SK-N-SH (cell line): ENCODE data around the gene DOCK8. TPM values are rescaled to one million over a fixed set of nuclear protein-coding genes. Genes with fewer than 3 reads are reported as not detected.

Experiments used
- CTCF ChIA-PET: fragments of 300-600, 350-600 bp; formaldehyde crosslinking; extraction: SDS; loops from one replicate; lab custom pipeline; 2021; lab: Yijun Ruan, JAX
- POLR2A ChIA-PET: fragments of 350-600 bp; sonication (Branson Sonifier 250); formaldehyde crosslinking; extraction: SDS; loops from one replicate; lab custom pipeline; 2020; ENCODE audit warnings: antibody characterized with exemption, inconsistent platforms; lab: Yijun Ruan, JAX
- DNase-seq: peaks from one replicate; pipeline ENCODE4 v3.0.0; 2012
- H2AFZ ChIP-seq: fragments of 200-600 bp; sonication (generic); 2 replicates; pipeline ENCODE4 v1.8.1; 2016; ENCODE audit warnings: antibody characterized with exemption, mild to moderate bottlenecking, low read depth
- H3F3A ChIP-seq: fragments of 200-600 bp; sonication (generic); replicated peaks from 2 replicates; pipeline ENCODE3; 2016; ENCODE audit warnings: antibody characterized with exemption, mild to moderate bottlenecking; ENCODE audit not compliant: insufficient read depth
- H3K27ac ChIP-seq, 2 experiments: fragments of 200-500 bp in 1 of 2; fragments of 200-600 bp in 1 of 2; sonication (Bioruptor generic) in 1 of 2; sonication (generic), shearing (Covaris generic) in 1 of 2; 2 replicates each; pipeline versions ENCODE4 v1.5.1 to v1.6.1; 2014 to 2016; ENCODE audit warnings: low read depth in 2 of 2, inconsistent platforms in 1 of 2, low read length in 1 of 2, mild to moderate bottlenecking in 1 of 2, mixed read lengths in 1 of 2
- H3K27me3 ChIP-seq: fragments of 200-600 bp; sonication (generic), shearing (Covaris generic); 2 replicates; pipeline ENCODE4 v1.6.1; 2016; ENCODE audit warnings: mixed run types; ENCODE audit not compliant: insufficient read depth
- H3K36me3 ChIP-seq, 2 experiments: fragments of 200-500 bp in 1 of 2; fragments of 200-600 bp in 1 of 2; sonication (Bioruptor generic) in 1 of 2; sonication (generic) in 1 of 2; replicated peaks in 1 of 2; 2 replicates each; pipeline versions ENCODE3 to v1.5.1; 2014 to 2016; ENCODE audit warnings: low read length in 1 of 2, mild to moderate bottlenecking in 1 of 2; ENCODE audit not compliant: insufficient read depth in 2 of 2, control insufficient read depth in 1 of 2
- H3K4me1 ChIP-seq, 2 experiments: fragments of 200-500 bp in 1 of 2; fragments of 200-600 bp in 1 of 2; sonication (Bioruptor generic) in 1 of 2; sonication (generic), shearing (Covaris generic) in 1 of 2; 2 replicates each; pipeline versions ENCODE4 v1.5.1 to v1.6.1; 2014 to 2016; ENCODE audit warnings: low read depth in 1 of 2, low read length in 1 of 2, mixed run types in 1 of 2; ENCODE audit not compliant: insufficient read depth in 2 of 2, control insufficient read depth in 1 of 2
- H3K4me2 ChIP-seq: fragments of 200-600 bp; sonication (generic), shearing (Covaris generic); 2 replicates; pipeline ENCODE4 v1.6.1; 2017; ENCODE audit warnings: mixed run types
- H3K4me3 ChIP-seq, 2 experiments: fragments of 200-500 bp in 1 of 2; fragments of 200-600 bp in 1 of 2; sonication (Bioruptor generic) in 1 of 2; sonication (generic), shearing (Covaris generic) in 1 of 2; 2 replicates each; pipeline versions ENCODE4 v1.5.1 to v1.8.1; 2014 to 2016; ENCODE audit warnings: low read depth in 2 of 2, inconsistent platforms in 1 of 2, low read length in 1 of 2, mild to moderate bottlenecking in 1 of 2, mixed read lengths in 1 of 2, moderate library complexity in 1 of 2
- H3K79me2 ChIP-seq: fragments of 200-600 bp; sonication (generic); 2 replicates; pipeline ENCODE4 v1.8.1; 2017; ENCODE audit warnings: mild to moderate bottlenecking; ENCODE audit not compliant: insufficient read depth
- H3K9ac ChIP-seq: fragments of 200-600 bp; sonication (generic); 2 replicates; pipeline ENCODE4 v1.6.1; 2017; ENCODE audit warnings: mixed run types
- H3K9me2 ChIP-seq: fragments of 200-600 bp; sonication (generic); 2 replicates; pipeline ENCODE4 v1.6.1; 2017; ENCODE audit warnings: mixed run types
- H3K9me3 ChIP-seq: fragments of 200-600 bp; sonication (generic); 2 replicates; pipeline ENCODE4 v1.6.1; 2017; ENCODE audit warnings: mixed run types, mild to moderate bottlenecking, moderate library complexity
- H4K20me1 ChIP-seq: fragments of 200-600 bp; sonication (generic); 2 replicates; pipeline ENCODE4 v1.6.1; 2017; ENCODE audit warnings: mild to moderate bottlenecking, mixed run types; ENCODE audit not compliant: insufficient read depth
- ELF1 ChIP-seq: IDR thresholded peaks from 2 replicates; pipeline ENCODE4 v1.4.0; 2012
- EZH2phosphoT487 ChIP-seq: fragments of 200-600 bp; sonication (generic); IDR thresholded peaks from 2 replicates; pipeline ENCODE4 v1.6.1; 2017; ENCODE audit warnings: low read depth, mixed run types, mild to moderate bottlenecking, antibody characterized with exemption, moderate library complexity, borderline replicate concordance
- FOXJ3 ChIP-seq: sonication (generic); formaldehyde crosslinking; IDR thresholded peaks from 2 replicates; pipeline ENCODE4 v1.5.1; 2020; ENCODE audit warnings: mild to moderate bottlenecking, missing genetic modification reagents
- FOXM1 ChIP-seq: IDR thresholded peaks from 2 replicates; pipeline ENCODE4 v1.4.0; 2012; ENCODE audit warnings: low read depth, mild to moderate bottlenecking
- JUND ChIP-seq: IDR thresholded peaks from 2 replicates; pipeline ENCODE4 v1.4.0; 2012
- MEF2A ChIP-seq: IDR thresholded peaks from 2 replicates; pipeline ENCODE4 v1.4.0; 2012; ENCODE audit warnings: low read depth, borderline replicate concordance
- NFIC ChIP-seq: IDR thresholded peaks from 2 replicates; pipeline ENCODE4 v1.4.0; 2012; ENCODE audit warnings: borderline replicate concordance
- POLR2AphosphoS5 ChIP-seq: IDR thresholded peaks from 2 replicates; pipeline ENCODE4 v1.6.1; 2012; ENCODE audit warnings: low read depth, low read length
- RCOR1 ChIP-seq: fragments of 150-350 bp; IDR thresholded peaks from 2 replicates; pipeline ENCODE4 v1.6.1; 2017; ENCODE audit warnings: antibody characterized with exemption, low read length
- RXRA ChIP-seq: IDR thresholded peaks from 2 replicates; pipeline ENCODE4 v1.4.0; 2012; ENCODE audit warnings: low read depth, mild to moderate bottlenecking, borderline replicate concordance
- SIN3A ChIP-seq: IDR thresholded peaks from 2 replicates; pipeline ENCODE4 v1.6.1; 2012; ENCODE audit warnings: low read depth, mild to moderate bottlenecking, low read length, moderate library complexity, borderline replicate concordance
- SMC3 ChIP-seq: IDR thresholded peaks from 2 replicates; pipeline ENCODE4 v1.6.1; 2012; ENCODE audit warnings: low read depth, low read length, improper control_type of control experiment
- TAF1 ChIP-seq: IDR thresholded peaks from 2 replicates; pipeline ENCODE4 v1.6.1; 2012; ENCODE audit warnings: low read depth, mild to moderate bottlenecking, low read length, moderate library complexity, borderline replicate concordance
- TEAD4 ChIP-seq: IDR thresholded peaks from 2 replicates; pipeline ENCODE4 v1.4.0; 2012; ENCODE audit warnings: mild to moderate bottlenecking, borderline replicate concordance; ENCODE audit not compliant: insufficient read depth
- WGBS: methylation state at CpG from one replicate; pipeline ENCODE4 v1.1.6; 2017; ENCODE audit warnings: low lambda C conversion rate; 5-methylcytosine and 5-hydroxymethylcytosine counted together
- polyA plus RNA-seq, 3 experiments: library from polyadenylated mRNA; depleted of rRNA; stranded (reverse); fragments of >200 nt; gene quantifications; 2 replicates each; pipeline ENCODE4 v1.2.3, GENCODE V29; 2012
- TF ChIP-seq, protein P1 (sequence below): IDR thresholded peaks from 2 replicates; pipeline ENCODE4 v1.4.0; 2012; ENCODE audit warnings: low read depth, borderline replicate concordance
- TF ChIP-seq, protein P2 (sequence below): IDR thresholded peaks from 2 replicates; pipeline ENCODE4 v1.4.0; 2012; ENCODE audit warnings: low read depth, borderline replicate concordance
- TF ChIP-seq, protein P3 (sequence below): IDR thresholded peaks from 2 replicates; pipeline ENCODE4 v1.4.0; 2012; ENCODE audit warnings: low read depth

Gene DOCK8
- polyA plus RNA-seq, 1 of the 3 experiments (the other 2 are of a cell fraction) = not detected

DNA sequence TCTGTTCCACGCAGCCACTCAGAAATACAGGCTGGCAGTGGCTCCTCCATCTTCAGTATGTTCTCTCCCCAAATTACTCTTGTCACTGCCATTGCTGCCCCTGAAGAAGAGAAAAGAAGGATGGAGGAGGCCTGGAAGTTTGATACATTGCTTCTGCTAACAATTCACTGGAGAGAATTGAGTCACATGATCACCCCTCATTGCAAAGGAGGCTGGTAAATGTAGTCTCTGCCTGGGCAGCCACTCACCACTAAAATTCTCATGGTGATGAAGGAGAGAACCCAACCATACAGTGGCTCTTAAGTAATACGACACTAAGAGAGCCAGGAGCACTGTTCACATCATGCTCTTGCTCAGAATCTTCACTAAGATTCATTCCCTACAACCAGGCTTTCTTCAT, 112.0 kb downstream of the DOCK8 start:
- no peaks in the 10 kb centered on the region; the same call in 1 of the 2 replicates for H3K27me3 ChIP-seq
- 0% methylated on average over 2 of the region's 2 CpGs for WGBS
- no peak overlapping the region for H3K9ac ChIP-seq
- H3F3A ChIP-seq = no peaks in the 10 kb centered on the region
- DNase-seq = no peak
- H3K4me3 ChIP-seq = no peak overlapping the region
- TF ChIP-seq, protein P1, sequence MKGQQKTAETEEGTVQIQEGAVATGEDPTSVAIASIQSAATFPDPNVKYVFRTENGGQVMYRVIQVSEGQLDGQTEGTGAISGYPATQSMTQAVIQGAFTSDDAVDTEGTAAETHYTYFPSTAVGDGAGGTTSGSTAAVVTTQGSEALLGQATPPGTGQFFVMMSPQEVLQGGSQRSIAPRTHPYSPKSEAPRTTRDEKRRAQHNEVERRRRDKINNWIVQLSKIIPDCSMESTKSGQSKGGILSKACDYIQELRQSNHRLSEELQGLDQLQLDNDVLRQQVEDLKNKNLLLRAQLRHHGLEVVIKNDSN = no peak
- TF ChIP-seq SIN3A (no peak), TEAD4 (no peak), TAF1 (no peak), EZH2phosphoT487 (no peak), FOXJ3 (CRISPR knock-in tag) (no peak), JUND (no peak), RCOR1 (no peak), ELF1 (no peak), RXRA (no peak)
- TF ChIP-seq, protein P2, sequence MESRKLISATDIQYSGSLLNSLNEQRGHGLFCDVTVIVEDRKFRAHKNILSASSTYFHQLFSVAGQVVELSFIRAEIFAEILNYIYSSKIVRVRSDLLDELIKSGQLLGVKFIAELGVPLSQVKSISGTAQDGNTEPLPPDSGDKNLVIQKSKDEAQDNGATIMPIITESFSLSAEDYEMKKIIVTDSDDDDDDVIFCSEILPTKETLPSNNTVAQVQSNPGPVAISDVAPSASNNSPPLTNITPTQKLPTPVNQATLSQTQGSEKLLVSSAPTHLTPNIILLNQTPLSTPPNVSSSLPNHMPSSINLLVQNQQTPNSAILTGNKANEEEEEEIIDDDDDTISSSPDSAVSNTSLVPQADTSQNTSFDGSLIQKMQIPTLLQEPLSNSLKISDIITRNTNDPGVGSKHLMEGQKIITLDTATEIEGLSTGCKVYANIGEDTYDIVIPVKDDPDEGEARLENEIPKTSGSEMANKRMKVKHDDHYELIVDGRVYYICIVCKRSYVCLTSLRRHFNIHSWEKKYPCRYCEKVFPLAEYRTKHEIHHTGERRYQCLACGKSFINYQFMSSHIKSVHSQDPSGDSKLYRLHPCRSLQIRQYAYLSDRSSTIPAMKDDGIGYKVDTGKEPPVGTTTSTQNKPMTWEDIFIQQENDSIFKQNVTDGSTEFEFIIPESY = no peak
- TF ChIP-seq, protein P3, sequence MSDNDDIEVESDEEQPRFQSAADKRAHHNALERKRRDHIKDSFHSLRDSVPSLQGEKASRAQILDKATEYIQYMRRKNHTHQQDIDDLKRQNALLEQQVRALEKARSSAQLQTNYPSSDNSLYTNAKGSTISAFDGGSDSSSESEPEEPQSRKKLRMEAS = no peak
- H3K9me2 ChIP-seq = no peaks in the 10 kb centered on the region
- H2AFZ ChIP-seq = no peak overlapping the region
- H3K36me3 ChIP-seq = no peaks in the 10 kb centered on the region
- POLR2A ChIA-PET = no interaction called here
- H3K4me2 ChIP-seq = no peak overlapping the region
- CTCF ChIA-PET = interaction anchor here (1.2 kb wide), 1 partner anchor 21 kb away, joined by 3 read pairs; no protein-coding TSS in a partner anchor
- H3K9me3 ChIP-seq = no peaks in the 10 kb centered on the region
- no peak overlapping the region for H3K27ac ChIP-seq
- no peaks in the 10 kb centered on the region for H3K4me1 ChIP-seq
- no peaks in the 10 kb centered on the region for H3K79me2 ChIP-seq
- H4K20me1 ChIP-seq = no peaks in the 10 kb centered on the region

DNA sequence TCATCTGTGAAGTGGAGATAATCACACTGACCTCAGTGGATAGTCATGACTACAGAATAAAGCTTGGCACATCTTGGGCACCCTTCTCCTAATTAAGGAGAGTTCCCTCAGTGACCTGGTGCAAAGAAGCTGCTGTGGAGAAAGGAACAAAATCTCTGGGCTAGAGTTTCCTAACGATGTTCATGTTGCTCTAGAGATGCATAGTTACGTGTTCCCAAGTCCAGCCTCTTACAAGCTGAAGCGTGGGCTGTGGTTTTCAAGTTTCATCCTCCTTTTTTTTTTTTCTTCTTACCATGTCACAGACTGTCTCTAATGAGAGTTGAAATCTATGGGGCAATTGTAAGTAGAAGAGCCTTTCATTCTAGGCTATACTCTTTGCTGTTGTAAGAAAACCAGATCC, 113.8 kb downstream of the DOCK8 start:
- 10% methylated on average over 3 of the region's 3 CpGs for WGBS
- Histone ChIP-seq H3K9ac (no peak overlapping the region), H3K4me1 (no peaks in the 10 kb centered on the region), H3K27ac (no peak overlapping the region), H3K9me2 (no peaks in the 10 kb centered on the region), H3K4me3 (no peak overlapping the region), H3K9me3 (no peaks in the 10 kb centered on the region), H3K27me3 (no peaks in the 10 kb centered on the region; the same call in 1 of the 2 replicates), H3K36me3 (no peaks in the 10 kb centered on the region), H3F3A (no peaks in the 10 kb centered on the region), H3K79me2 (no peaks in the 10 kb centered on the region), H2AFZ (no peak overlapping the region), H4K20me1 (no peaks in the 10 kb centered on the region), H3K4me2 (no peak overlapping the region)
- POLR2A ChIA-PET = no interaction called here
- no peak for TF ChIP-seq MEF2A
- no peak for TF ChIP-seq RXRA
- no peak for TF ChIP-seq SMC3
- no peak for TF ChIP-seq NFIC
- no peak for TF ChIP-seq ELF1
- TF ChIP-seq RCOR1 = no peak
- TF ChIP-seq TEAD4 = no peak
- TF ChIP-seq FOXM1 = no peak
- no peak for TF ChIP-seq FOXJ3 (CRISPR knock-in tag)
- no peak for TF ChIP-seq POLR2AphosphoS5
- DNase-seq = no peak
- CTCF ChIA-PET = interaction anchor here (0.9 kb wide), 1 partner anchor 19 kb away, joined by 3 read pairs; no protein-coding TSS in a partner anchor
